Lower leg skin (tissue), 4 donors: ENCODE results near the gene F9. TPM values are rescaled to one million over a fixed set of nuclear protein-coding genes. Genes with fewer than 3 reads are reported as not detected.
"Not testable (repeated sequence)": the region's sequence is repeated elsewhere in the genome, so short reads cannot be mapped to it uniquely, and the experiment has no call there.

Source experiments
- DNase-seq, 2 donors: peaks; one replicate each; pipeline ENCODE4 v3.0.0-alpha.2; 2019; ENCODE audit warnings: low spot score in 2 of 2
- H3K4me3 ChIP-seq: fragments of 200-600 bp; sonication (generic); 2 replicates; pipeline ENCODE4 v1.5.1; 2017; ENCODE audit warnings: mild to moderate bottlenecking, low read depth; ENCODE audit not compliant: poor library complexity, severe bottlenecking
- POLR2A ChIP-seq, 2 donors: fragments of 450-650 bp; IDR thresholded peaks; one replicate each; pipeline ENCODE4 v1.6.1; 2016 to 2017; ENCODE audit warnings: antibody characterized with exemption in 2 of 2, mild to moderate bottlenecking in 1 of 2, moderate library complexity in 1 of 2
- WGBS, 2 donors: methylation state at CpG; one replicate each; pipeline ENCODE4 v1.1.5; 2018; 5-methylcytosine and 5-hydroxymethylcytosine counted together
- intact Hi-C: fragments of 100-400 bp; cut with DNase I; formaldehyde crosslinking; loops from one replicate; pipeline ENCODE4 v1.15.0; 2023; ENCODE audit warnings: low total_unique reads
- total RNA-seq, 4 donors: library from RNA; depleted of rRNA; stranded (reverse); fragments of >200 nt; gene quantifications; one replicate each; pipeline ENCODE4 v1.1.0, GENCODE V29; 2016
- TF ChIP-seq, protein P1 (sequence below), 3 donors: fragments of 450-650 bp; IDR thresholded peaks; one replicate each; pipeline ENCODE4 v1.5.1; 2016; ENCODE audit warnings: antibody characterized with exemption in 3 of 3, mild to moderate bottlenecking in 3 of 3, moderate library complexity in 2 of 3

Gene F9
- total RNA-seq, 4 donors from 2014 or later = not detected

DNA sequence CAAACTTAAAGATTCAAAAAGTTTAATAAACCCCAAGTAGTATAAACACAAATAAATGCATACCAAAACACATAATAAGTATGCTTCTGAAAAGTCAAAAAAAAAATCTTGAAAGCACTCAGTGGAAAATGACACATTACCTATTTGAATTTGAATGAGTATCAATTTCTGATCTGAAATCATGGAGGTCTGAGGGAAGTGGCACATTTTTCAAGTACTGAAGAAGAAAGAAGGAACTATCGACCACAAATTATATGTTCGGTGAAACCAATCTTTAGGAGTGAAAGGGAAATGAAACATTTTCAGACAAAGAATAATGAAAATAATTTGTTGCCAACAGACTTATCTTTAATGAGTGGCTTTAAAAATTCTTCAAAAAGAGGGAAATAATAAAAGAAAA, 12.1 kb upstream of the F9 start:
- TF ChIP-seq, protein P1, sequence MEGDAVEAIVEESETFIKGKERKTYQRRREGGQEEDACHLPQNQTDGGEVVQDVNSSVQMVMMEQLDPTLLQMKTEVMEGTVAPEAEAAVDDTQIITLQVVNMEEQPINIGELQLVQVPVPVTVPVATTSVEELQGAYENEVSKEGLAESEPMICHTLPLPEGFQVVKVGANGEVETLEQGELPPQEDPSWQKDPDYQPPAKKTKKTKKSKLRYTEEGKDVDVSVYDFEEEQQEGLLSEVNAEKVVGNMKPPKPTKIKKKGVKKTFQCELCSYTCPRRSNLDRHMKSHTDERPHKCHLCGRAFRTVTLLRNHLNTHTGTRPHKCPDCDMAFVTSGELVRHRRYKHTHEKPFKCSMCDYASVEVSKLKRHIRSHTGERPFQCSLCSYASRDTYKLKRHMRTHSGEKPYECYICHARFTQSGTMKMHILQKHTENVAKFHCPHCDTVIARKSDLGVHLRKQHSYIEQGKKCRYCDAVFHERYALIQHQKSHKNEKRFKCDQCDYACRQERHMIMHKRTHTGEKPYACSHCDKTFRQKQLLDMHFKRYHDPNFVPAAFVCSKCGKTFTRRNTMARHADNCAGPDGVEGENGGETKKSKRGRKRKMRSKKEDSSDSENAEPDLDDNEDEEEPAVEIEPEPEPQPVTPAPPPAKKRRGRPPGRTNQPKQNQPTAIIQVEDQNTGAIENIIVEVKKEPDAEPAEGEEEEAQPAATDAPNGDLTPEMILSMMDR (IDR thresholded peaks at IDR 0.05) = no peak
- no peak for TF ChIP-seq POLR2A (IDR thresholded peaks at IDR 0.05)
- no peak overlapping the region for H3K4me3 ChIP-seq
- intact Hi-C loops = loop anchor here (1.0 kb wide), 1 partner anchor 20 kb away; no protein-coding TSS in a partner anchor
- WGBS, 2 donors = 74 to 81% methylated on average over 2 of the region's 2 CpGs
- DNase-seq = no peak

DNA sequence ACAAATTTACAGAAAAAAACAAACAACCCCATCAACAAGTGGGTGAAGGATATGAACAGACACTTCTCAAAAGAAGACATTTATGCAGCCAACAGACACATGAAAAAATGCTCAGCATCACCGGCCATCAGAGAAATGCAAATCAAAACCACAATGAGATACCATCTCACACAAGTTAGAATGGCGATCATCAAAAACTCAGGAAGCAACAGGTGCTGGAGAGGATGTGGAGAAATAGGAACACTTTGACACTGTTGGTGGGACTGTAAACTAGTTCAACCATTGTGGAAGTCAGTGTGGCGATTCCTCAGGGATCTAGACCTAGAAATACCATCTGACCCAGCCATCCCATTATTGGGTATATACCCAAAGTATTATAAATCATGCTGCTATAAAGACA, 1.7 kb upstream of the F9 start:
- intact Hi-C loops, H3K4me3 ChIP-seq, DNase-seq: not testable (repeated sequence)
- 75 to 100% methylated on average over 3 of the region's 3 CpGs for WGBS, 2 donors

DNA sequence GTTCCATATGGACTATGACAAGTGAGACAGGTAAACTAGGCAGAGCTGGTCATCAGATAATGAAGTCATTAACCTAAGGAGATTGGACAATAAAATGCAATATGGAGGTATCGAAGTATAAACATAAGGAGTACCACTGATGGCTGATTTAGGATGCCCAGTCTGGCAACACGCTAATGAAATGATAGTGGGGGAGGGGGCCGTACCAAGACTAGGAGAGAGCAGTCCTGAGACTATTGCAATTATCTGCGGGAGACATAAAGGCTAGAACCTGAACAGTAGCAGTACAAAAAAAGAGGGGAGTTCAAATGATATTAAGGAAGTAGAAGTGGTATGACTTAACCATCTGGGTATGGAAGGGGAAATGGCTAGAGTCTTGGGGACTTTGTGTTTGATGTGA, 2.3 kb downstream of the F9 start:
- 82 to 89% methylated on average over 4 of the region's 4 CpGs for WGBS, 2 donors
- no peak for DNase-seq
- no peak overlapping the region for H3K4me3 ChIP-seq
- TF ChIP-seq, protein P1 (IDR thresholded peaks at IDR 0.05) = no peak
- no peak for TF ChIP-seq POLR2A (IDR thresholded peaks at IDR 0.05)
- intact Hi-C loops = no loop called here

DNA sequence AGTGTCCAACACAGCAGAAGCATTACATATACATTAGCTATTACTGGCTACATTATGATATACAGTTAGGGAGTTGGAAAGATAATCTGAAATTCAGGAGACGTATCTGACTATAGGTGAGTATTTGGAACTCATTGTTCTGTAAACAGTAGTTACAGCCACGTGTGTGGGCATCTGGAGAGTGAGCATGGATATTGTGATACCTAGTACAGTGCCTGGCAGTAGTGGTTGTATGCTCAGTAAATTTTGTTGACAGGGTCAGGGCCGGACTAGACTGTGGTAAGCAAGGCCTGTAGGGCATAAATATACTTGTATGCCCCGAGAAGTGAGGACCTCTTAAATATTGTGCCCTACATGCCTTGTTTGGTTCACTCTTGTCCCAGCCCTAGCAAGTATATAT, 2.9 kb downstream of the F9 start:
- no peak overlapping the region for H3K4me3 ChIP-seq
- no peak for TF ChIP-seq POLR2A (IDR thresholded peaks at IDR 0.05)
- TF ChIP-seq, protein P1 (IDR thresholded peaks at IDR 0.05) = no peak
- no peak for DNase-seq
- intact Hi-C loops = no loop called here
- 56 to 79% methylated on average over 4 of the region's 4 CpGs for WGBS, 2 donors

DNA sequence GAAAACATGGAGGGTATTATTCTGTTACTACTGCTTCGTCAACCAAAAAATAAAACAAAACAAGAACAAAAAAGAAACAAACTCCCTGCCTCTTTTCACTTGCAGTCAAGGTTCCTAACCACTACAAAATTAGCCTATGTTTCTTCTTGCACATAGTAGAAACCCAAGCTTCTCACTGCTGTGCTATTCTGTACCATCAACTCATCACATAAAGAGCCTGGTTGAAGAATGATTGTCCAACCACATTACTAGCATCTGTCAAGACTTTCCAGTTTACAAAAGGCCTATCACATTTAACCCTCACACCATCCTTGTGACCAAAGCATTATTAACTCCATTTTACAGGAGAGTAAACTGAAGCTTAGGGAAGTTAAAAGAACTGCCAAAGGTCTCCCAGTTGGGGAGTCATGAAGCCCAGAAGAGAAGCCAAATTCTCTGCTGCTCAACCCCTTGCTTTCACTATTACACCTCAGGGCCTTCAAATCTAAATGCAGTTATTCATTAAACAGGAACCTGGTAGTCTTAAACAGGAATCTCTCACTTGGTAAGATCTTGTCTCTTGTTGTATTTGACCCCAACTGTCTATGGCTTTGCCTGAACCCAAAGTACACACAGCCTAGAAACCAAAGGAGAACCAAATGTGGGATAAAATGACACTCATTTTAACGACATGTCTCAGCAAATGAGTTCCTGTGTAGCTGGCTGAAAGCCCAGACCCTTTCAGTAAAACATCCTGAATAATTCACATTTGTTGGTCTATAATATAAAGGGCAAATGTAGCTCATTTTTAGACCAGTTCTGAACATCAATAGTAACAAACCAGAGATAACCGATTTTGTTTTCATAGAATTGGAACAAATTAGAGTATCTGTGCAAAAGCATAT, 8.6 kb downstream of the F9 start:
- H3K4me3 ChIP-seq = no peak overlapping the region
- intact Hi-C loops = loop anchor here (1.0 kb wide), 1 partner anchor 21 kb away; no protein-coding TSS in a partner anchor
- DNase-seq = no peak
- WGBS, 2 donors = 33 to 42% methylated on average over 3 of the region's 3 CpGs
- TF ChIP-seq, protein P1 (IDR thresholded peaks at IDR 0.05) = no peak
- no peak for TF ChIP-seq POLR2A (IDR thresholded peaks at IDR 0.05)

DNA sequence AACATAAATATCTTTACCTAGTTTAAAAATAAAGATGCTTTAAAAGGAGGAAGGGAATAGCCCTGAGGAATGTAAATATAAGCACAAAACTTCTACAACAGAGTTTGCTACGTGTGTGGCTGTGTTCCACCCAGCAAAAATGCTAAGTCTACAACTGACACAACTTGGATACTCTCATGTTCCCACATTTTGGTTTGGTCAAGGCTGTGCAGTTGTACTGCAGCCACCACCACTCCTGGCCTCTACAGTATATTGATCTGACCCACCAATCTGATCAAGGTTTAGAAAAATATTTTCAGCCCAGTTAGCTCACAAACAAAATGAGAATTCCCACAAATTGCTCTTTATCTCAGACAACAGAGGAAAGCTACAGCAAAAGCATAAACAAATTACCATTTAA, 12.1 kb downstream of the F9 start:
- H3K4me3 ChIP-seq = no peak overlapping the region
- TF ChIP-seq POLR2A (IDR thresholded peaks at IDR 0.05) = no peak
- TF ChIP-seq, protein P1 (IDR thresholded peaks at IDR 0.05) = no peak
- 24 to 40% methylated on average over 1 of the region's 1 CpG for WGBS, 2 donors
- DNase-seq = no peak
- intact Hi-C loops = no loop called here
